ENCODE data around the gene YJEFN3. TPM values are rescaled to one million over a fixed set of nuclear protein-coding genes. Genes with fewer than 3 reads are reported as not detected.

Gene YJEFN3
- total RNA-seq, 1 donor from 2014 or later, result 21.6 TPM

- Mint-ChIP-seq H3K27me3 (ENCODE audit: unreplicated experiment) (peaks cover 10% of the 10 kb centered on the region), H3K9me3 (ENCODE audit: unreplicated experiment) (peaks cover 10% of the 10 kb centered on the region), H3K4me3 (ENCODE audit: unreplicated experiment) (no peak overlapping the region), H3K4me1 (ENCODE audit: low read depth, unreplicated experiment) (peaks cover 8% of the 10 kb centered on the region), H3K27ac (ENCODE audit: unreplicated experiment) (no peak overlapping the region), H3K36me3 (ENCODE audit: unreplicated experiment) (peaks cover 5% of the 10 kb centered on the region)
- TF ChIP-seq CTCF (IDR thresholded peaks at IDR 0.05; ENCODE audit: partially characterized antibody, unreplicated experiment), result no peak
- peak; percentile 19 for DNase-seq
These were observed 18.0 kb downstream of the YJEFN3 start for GRCh38 chr19:19546751-19547162.

- DNase-seq, result no peak
- H3K36me3 Mint-ChIP-seq (ENCODE audit: unreplicated experiment), result peaks cover 5% of the 10 kb centered on the region
- TF ChIP-seq CTCF (IDR thresholded peaks at IDR 0.05; ENCODE audit: partially characterized antibody, unreplicated experiment), result no peak
- H3K4me1 Mint-ChIP-seq (ENCODE audit: low read depth, unreplicated experiment), result peaks cover 15% of the 10 kb centered on the region
- H3K27ac Mint-ChIP-seq (ENCODE audit: unreplicated experiment), result no peak overlapping the region
- peaks cover 8% of the 10 kb centered on the region for H3K27me3 Mint-ChIP-seq (ENCODE audit: unreplicated experiment)
- H3K4me3 Mint-ChIP-seq (ENCODE audit: unreplicated experiment), result no peak overlapping the region
- peaks cover 6% of the 10 kb centered on the region for H3K9me3 Mint-ChIP-seq (ENCODE audit: unreplicated experiment)
These were observed 19.1 kb downstream of the YJEFN3 start for GRCh38 chr19:19547674-19548336.

- TF ChIP-seq CTCF (IDR thresholded peaks at IDR 0.05; ENCODE audit: partially characterized antibody, unreplicated experiment), result no peak
- H3K27me3 Mint-ChIP-seq (ENCODE audit: unreplicated experiment), result peaks cover 7% of the 10 kb centered on the region
- no peak overlapping the region for H3K27ac Mint-ChIP-seq (ENCODE audit: unreplicated experiment)
- no peak overlapping the region for H3K4me3 Mint-ChIP-seq (ENCODE audit: unreplicated experiment)
- no peak for DNase-seq
- H3K4me1 Mint-ChIP-seq (ENCODE audit: low read depth, unreplicated experiment), result peaks cover 15% of the 10 kb centered on the region
- peaks cover 5% of the 10 kb centered on the region for H3K36me3 Mint-ChIP-seq (ENCODE audit: unreplicated experiment)
- peaks cover 7% of the 10 kb centered on the region for H3K9me3 Mint-ChIP-seq (ENCODE audit: unreplicated experiment)
These were observed 20.4 kb downstream of the YJEFN3 start for GRCh38 chr19:19548915-19549759.

- TF ChIP-seq CTCF (IDR thresholded peaks at IDR 0.05; ENCODE audit: partially characterized antibody, unreplicated experiment), result no peak
- Mint-ChIP-seq H3K27ac (ENCODE audit: unreplicated experiment) (peak overlapping the region; percentile 59), H3K36me3 (ENCODE audit: unreplicated experiment) (peaks cover 5% of the 10 kb centered on the region), H3K27me3 (ENCODE audit: unreplicated experiment) (peaks cover 7% of the 10 kb centered on the region), H3K4me3 (ENCODE audit: unreplicated experiment) (no peak overlapping the region), H3K9me3 (ENCODE audit: unreplicated experiment) (peaks cover 7% of the 10 kb centered on the region), H3K4me1 (ENCODE audit: low read depth, unreplicated experiment) (peaks cover 15% of the 10 kb centered on the region)
- peak; percentile 15 for DNase-seq
These were observed 21.2 kb downstream of the YJEFN3 start for GRCh38 chr19:19549804-19550464.

Measured in glutamatergic neuron (in vitro differentiated cells).